Measurements from ENCODE around the gene NTM.

DNA sequence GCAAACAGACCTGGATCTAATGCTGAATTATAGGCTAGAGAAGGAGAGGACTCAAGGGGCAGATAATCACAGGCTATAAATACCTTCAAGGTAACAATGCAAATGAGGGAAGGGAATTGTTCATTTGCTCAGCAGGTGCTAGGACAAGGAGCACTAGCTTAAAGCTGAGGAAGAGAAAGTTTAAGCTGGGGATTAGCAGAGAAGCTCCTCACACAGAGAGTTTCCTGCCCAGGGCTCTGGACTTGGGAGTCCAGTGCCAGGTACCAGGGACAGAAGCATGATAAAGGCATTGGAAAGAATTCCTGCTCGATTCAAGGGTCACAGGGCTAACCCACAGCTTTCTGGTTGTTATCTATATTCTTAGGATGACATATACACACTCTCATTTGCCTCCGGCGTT, 509.9 kb downstream of the NTM start:
- TF ChIP-seq CTCF (IDR thresholded peaks at IDR 0.05) (no peak), POLR2A (IDR thresholded peaks at IDR 0.05) (no peak)
